Ectodermal cell (in vitro differentiated cells): ENCODE measurements around the gene EPS8L1.

Experiments used
- H3K27ac ChIP-seq: 2 replicates; pipeline ENCODE4 v1.7.0; 2013; ENCODE audit warnings: mild to moderate bottlenecking, low read depth, low read length; ENCODE audit not compliant: insufficient read depth, poor library complexity, severe bottlenecking
- H3K27me3 ChIP-seq: 2 replicates; pipeline ENCODE4 v1.7.0; 2013; ENCODE audit warnings: mild to moderate bottlenecking, low read length; ENCODE audit not compliant: insufficient read depth, control insufficient read depth, poor library complexity, severe bottlenecking
- H3K36me3 ChIP-seq: one replicate; pipeline ENCODE4 v1.7.0; 2013; ENCODE audit warnings: low read length; ENCODE audit not compliant: control insufficient read depth, insufficient read depth
- H3K4me1 ChIP-seq: one replicate; pipeline ENCODE4 v1.7.0; 2013; ENCODE audit warnings: low read length; ENCODE audit not compliant: control insufficient read depth, insufficient read depth
- H3K4me3 ChIP-seq: 2 replicates; pipeline ENCODE4 v1.7.0; 2013; ENCODE audit warnings: low read depth, low read length, control low read depth; ENCODE audit not compliant: insufficient read depth
- H3K9me3 ChIP-seq: 2 replicates; pipeline ENCODE4 v1.7.0; 2013; ENCODE audit warnings: mild to moderate bottlenecking, low read length, moderate library complexity; ENCODE audit not compliant: control insufficient read depth
- WGBS, 2 experiments: methylation state at CpG; one replicate each; pipeline ENCODE4 v1.1.7; 2013; ENCODE audit warnings: missing lambda C conversion rate in 2 of 2; 5-methylcytosine and 5-hydroxymethylcytosine counted together

The EPS8L1 gene

GRCh38 chr19:55067869-55068268 is 7.8 kb upstream of the EPS8L1 start:
- 51 to 55% methylated on average over 3 of the region's 3 CpGs for WGBS, 2 experiments
- Histone ChIP-seq H3K9me3 (no peaks in the 10 kb centered on the region), H3K27me3 (peaks cover 83% of the 10 kb centered on the region), H3K27ac (no peak overlapping the region), H3K36me3 (no peaks in the 10 kb centered on the region), H3K4me3 (no peak overlapping the region), H3K4me1 (peaks cover 9% of the 10 kb centered on the region)

GRCh38 chr19:55068950-55069864 is 6.5 kb upstream of the EPS8L1 start:
- Histone ChIP-seq H3K36me3 (no peaks in the 10 kb centered on the region), H3K9me3 (no peaks in the 10 kb centered on the region), H3K4me1 (peaks cover 9% of the 10 kb centered on the region), H3K4me3 (no peak overlapping the region), H3K27ac (no peak overlapping the region), H3K27me3 (peaks cover 82% of the 10 kb centered on the region)
- WGBS, 2 experiments: 4 to 6% methylated on average over 30 of the region's 30 CpGs

GRCh38 chr19:55069865-55070197 is 5.8 kb upstream of the EPS8L1 start:
- WGBS, 2 experiments: 93 to 94% methylated on average over 2 of the region's 2 CpGs
- Histone ChIP-seq H3K27ac (no peak overlapping the region), H3K4me1 (peaks cover 9% of the 10 kb centered on the region), H3K9me3 (no peaks in the 10 kb centered on the region), H3K36me3 (no peaks in the 10 kb centered on the region), H3K4me3 (no peak overlapping the region), H3K27me3 (peaks cover 77% of the 10 kb centered on the region)

GRCh38 chr19:55070466-55071128 is 5.1 kb upstream of the EPS8L1 start:
- Histone ChIP-seq H3K27ac (no peak overlapping the region), H3K27me3 (peaks cover 78% of the 10 kb centered on the region)
- WGBS, 2 experiments: 85 to 90% methylated on average over 9 to 10 of the region's 10 CpGs

GRCh38 chr19:55071129-55071502 is 4.6 kb upstream of the EPS8L1 start:
- Histone ChIP-seq H3K27me3 (peaks cover 78% of the 10 kb centered on the region), H3K27ac (no peak overlapping the region)
- WGBS, 2 experiments: 76 to 77% methylated on average over 8 of the region's 8 CpGs

More at GRCh38 chr19:55070466-55071128, 5.1 kb upstream of the EPS8L1 start:
- Histone ChIP-seq H3K4me1 (peaks cover 9% of the 10 kb centered on the region), H3K9me3 (no peaks in the 10 kb centered on the region), H3K4me3 (no peak overlapping the region), H3K36me3 (no peaks in the 10 kb centered on the region)

GRCh38 chr19:55071913-55072312 is 3.8 kb upstream of the EPS8L1 start:
- Histone ChIP-seq H3K27me3 (peaks cover 77% of the 10 kb centered on the region), H3K36me3 (no peaks in the 10 kb centered on the region), H3K4me3 (no peak overlapping the region), H3K4me1 (peaks cover 9% of the 10 kb centered on the region), H3K9me3 (no peaks in the 10 kb centered on the region), H3K27ac (no peak overlapping the region)
- WGBS, 2 experiments: 68 to 71% methylated on average over 8 of the region's 8 CpGs

More at GRCh38 chr19:55071129-55071502, 4.6 kb upstream of the EPS8L1 start:
- peaks cover 9% of the 10 kb centered on the region for H3K4me1 ChIP-seq
- H3K9me3 ChIP-seq: no peaks in the 10 kb centered on the region
- no peaks in the 10 kb centered on the region for H3K36me3 ChIP-seq
- no peak overlapping the region for H3K4me3 ChIP-seq

- Histone ChIP-seq H3K4me3 (no peak overlapping the region), H3K4me1 (peaks cover 4% of the 10 kb centered on the region), H3K27ac (no peak overlapping the region), H3K9me3 (no peaks in the 10 kb centered on the region), H3K36me3 (no peaks in the 10 kb centered on the region), H3K27me3 (peaks cover 65% of the 10 kb centered on the region)
- 79 to 83% methylated on average over 12 of the region's 12 CpGs for WGBS, 2 experiments
Observed at GRCh38 chr19:55076321-55076720, 652 bp downstream of the EPS8L1 start.

GRCh38 chr19:55077106-55077505 is 1.4 kb downstream of the EPS8L1 start:
- Histone ChIP-seq H3K27me3 (peaks cover 65% of the 10 kb centered on the region), H3K27ac (no peak overlapping the region), H3K4me1 (peaks cover 4% of the 10 kb centered on the region), H3K4me3 (no peak overlapping the region), H3K9me3 (no peaks in the 10 kb centered on the region), H3K36me3 (no peaks in the 10 kb centered on the region)
- 87 to 94% methylated on average over 2 of the region's 2 CpGs for WGBS, 2 experiments

- Histone ChIP-seq H3K27me3 (peaks cover 80% of the 10 kb centered on the region), H3K36me3 (no peaks in the 10 kb centered on the region), H3K27ac (no peak overlapping the region), H3K4me3 (no peak overlapping the region), H3K4me1 (peaks cover 8% of the 10 kb centered on the region), H3K9me3 (no peaks in the 10 kb centered on the region)
- 89% methylated on average over 5 of the region's 5 CpGs for WGBS, 2 experiments
Observed at GRCh38 chr19:55078996-55079395, 3.3 kb downstream of the EPS8L1 start.

GRCh38 chr19:55079400-55080038 is 3.9 kb downstream of the EPS8L1 start:
- Histone ChIP-seq H3K27ac (no peak overlapping the region), H3K9me3 (no peaks in the 10 kb centered on the region), H3K4me1 (peaks cover 12% of the 10 kb centered on the region), H3K4me3 (no peak overlapping the region), H3K27me3 (peaks cover 85% of the 10 kb centered on the region), H3K36me3 (no peaks in the 10 kb centered on the region)
- WGBS, 2 experiments: 83 to 85% methylated on average over 19 of the region's 19 CpGs
